Measurements from ENCODE around the gene NCAM1.

Gene NCAM1

DNA sequence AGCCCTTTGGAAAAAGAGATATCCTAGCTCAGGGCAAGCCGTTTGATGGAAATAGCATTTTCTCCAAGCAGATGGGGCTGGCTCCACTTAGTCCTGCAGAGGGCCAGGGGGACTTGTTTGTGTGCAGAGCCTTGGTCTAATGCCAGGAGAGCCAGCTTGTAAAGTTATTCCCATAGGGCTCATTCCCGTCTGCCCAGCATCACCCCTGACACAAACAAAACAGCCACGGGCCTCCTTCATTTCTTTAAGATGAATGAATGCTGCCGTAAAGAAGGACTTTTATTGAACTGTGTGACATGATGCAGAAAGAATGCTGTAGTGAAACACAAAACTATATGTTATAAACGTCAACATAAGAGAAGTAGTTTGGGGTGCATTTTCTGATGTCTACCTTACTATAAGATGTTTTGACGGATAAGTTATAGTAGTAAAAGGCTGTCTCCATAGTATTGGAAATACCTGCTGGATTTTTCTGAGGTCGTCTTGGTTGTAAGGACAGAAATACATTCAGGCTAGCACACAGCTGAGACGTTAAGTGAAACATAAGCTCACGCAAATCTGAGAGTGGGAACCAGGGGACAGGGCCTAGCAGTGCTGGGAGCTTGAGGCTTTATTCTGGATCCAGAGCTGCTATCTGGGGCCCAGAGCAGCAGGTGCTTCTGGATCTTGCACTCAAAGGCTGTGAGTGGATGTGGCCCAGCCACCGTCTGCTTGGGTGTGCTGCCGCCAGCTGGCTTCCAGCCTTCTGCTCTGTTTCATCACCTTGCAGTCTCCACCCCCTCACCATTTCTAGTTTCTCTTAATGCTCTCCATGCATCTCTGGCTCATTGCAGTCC lies 53.3 kb downstream of the NCAM1 start:
- TF ChIP-seq, protein P1, sequence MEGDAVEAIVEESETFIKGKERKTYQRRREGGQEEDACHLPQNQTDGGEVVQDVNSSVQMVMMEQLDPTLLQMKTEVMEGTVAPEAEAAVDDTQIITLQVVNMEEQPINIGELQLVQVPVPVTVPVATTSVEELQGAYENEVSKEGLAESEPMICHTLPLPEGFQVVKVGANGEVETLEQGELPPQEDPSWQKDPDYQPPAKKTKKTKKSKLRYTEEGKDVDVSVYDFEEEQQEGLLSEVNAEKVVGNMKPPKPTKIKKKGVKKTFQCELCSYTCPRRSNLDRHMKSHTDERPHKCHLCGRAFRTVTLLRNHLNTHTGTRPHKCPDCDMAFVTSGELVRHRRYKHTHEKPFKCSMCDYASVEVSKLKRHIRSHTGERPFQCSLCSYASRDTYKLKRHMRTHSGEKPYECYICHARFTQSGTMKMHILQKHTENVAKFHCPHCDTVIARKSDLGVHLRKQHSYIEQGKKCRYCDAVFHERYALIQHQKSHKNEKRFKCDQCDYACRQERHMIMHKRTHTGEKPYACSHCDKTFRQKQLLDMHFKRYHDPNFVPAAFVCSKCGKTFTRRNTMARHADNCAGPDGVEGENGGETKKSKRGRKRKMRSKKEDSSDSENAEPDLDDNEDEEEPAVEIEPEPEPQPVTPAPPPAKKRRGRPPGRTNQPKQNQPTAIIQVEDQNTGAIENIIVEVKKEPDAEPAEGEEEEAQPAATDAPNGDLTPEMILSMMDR (conservative IDR thresholded peaks at IDR 0.05), result peak; percentile 44
- peak overlapping the region; percentile 79 for H3K27ac ChIP-seq

DNA sequence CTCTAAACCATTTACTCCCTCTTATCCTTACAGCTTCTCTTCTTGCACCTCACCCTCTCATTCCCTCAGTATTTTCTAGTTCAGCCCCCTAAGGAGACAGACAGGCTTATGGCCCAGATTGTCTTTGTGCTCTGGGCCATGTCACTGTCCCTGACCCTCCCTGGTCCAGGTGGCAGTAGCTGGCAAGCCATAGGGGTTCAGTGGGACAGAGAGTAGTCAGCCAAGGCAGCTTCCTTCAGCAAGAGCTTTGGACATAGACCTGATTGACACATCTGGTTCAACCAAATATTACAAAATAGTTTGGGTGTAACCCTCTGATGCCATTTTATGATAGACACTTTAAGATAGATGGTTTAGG lies 53.9 kb downstream of the NCAM1 start:
- H3K27ac ChIP-seq, result peak overlapping the region; percentile 79
- TF ChIP-seq, protein P1 (conservative IDR thresholded peaks at IDR 0.05), result no peak

DNA sequence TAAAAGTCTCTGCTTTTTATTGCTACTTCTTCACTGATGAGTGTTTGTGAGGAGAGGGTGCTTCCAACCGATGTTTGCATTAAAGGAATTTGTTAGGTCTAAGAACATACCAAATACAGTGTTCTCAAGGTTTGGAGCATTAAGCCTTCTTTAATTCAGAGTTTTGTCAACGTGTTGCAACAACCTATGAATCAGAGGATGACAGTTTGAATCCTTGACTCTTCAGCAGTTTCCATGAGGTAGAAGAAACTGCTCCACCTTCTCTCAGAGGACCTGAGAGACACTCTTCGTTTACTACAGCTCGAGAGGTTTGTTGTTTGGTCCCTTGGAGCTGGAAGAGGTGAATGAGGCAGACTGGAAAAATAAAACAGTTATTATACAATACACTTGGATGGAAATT lies 55.7 kb downstream of the NCAM1 start:
- H3K27ac ChIP-seq, result no peak overlapping the region
- TF ChIP-seq, protein P1 (conservative IDR thresholded peaks at IDR 0.05), result no peak

DNA sequence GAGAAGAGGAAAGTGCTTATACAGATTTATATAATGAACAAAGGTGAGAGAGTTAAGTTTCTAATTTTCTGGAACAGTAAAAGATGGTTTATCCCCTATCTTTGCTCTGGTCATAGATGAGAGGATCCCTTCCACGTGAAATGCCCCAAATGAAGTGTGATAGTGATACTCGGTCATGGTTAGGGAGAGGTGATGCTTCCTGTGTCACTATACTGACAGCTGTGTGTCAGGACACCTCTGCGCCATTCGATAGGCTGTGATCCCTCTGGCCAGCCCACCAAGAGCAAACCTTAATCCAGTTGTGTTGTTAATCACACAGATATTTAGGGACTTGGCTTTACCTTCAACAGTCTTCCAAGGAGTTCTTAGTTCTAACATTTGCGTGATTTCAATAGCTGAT lies 57.7 kb downstream of the NCAM1 start:
- TF ChIP-seq, protein P1 (conservative IDR thresholded peaks at IDR 0.05), result no peak
- H3K27ac ChIP-seq, result no peak overlapping the region

DNA sequence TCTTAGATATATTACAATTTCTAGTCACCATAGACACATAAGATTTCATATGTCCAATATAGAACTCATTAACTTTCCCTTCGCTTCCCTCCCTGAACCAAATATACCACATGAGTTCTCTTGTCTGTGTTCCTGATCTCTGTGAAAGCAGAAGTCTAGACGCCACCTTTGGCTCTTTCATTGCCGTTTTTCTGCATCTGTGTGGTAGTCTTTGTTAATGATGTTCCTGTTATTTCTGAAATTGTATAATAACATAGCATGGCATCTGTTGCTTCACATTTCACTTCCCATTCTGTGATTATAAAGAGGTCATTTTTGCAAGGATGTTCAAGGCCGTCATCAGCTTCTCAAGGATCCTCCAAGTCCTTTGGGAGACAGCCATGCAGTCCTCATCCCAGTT lies 58.5 kb downstream of the NCAM1 start:
- TF ChIP-seq, protein P1 (conservative IDR thresholded peaks at IDR 0.05), result no peak

DNA sequence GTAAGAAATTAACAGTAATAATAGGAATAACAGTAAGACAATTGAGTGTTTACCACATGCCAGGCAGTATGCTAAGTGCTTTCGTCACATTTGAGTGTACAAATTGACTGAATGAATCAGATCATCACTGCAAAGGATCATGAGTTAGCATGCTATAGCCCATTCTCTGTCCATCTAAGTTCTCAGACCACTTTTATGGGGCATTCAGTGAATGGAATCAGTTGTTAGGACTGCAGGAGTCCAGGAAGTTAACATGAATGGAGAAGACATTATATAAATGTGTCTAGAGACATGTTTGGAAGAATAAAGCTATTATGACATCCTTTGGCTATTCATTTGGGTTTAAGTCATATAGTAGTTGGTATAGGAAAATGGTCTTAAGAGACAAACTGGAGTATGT lies 59.9 kb downstream of the NCAM1 start:
- no peak overlapping the region for H3K27ac ChIP-seq
- TF ChIP-seq, protein P1 (conservative IDR thresholded peaks at IDR 0.05), result no peak

More for the DNA sequence above, 58.5 kb downstream of the NCAM1 start:
- H3K27ac ChIP-seq, result no peak overlapping the region

DNA sequence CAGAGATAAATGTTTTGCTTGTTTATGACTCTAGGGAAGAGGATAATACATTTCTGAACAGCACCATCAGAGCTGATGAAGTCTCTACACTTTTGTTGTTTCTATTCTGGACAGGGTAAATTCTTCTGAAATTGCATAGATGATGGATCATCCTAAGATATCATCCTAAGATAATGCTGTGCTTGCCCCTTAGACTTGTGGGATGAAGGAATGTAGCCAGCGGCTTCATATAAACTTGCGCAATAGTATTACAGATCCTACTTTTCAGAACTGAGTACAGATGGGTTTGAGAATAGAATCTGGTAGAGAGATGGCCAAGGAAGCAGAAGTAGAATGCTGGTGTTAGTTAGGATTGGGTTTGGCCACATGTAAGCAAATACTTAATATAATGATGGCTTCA lies 61.0 kb downstream of the NCAM1 start:
- TF ChIP-seq, protein P1 (conservative IDR thresholded peaks at IDR 0.05), result no peak
- H3K27ac ChIP-seq, result no peak overlapping the region

All from VCaP (cell line).